Astrocyte of the hippocampus (primary cell): ENCODE results near the gene SLC9A9.

Experiments
- DNase-seq: peaks from one replicate; pipeline ENCODE4 v3.0.0; 2011; ENCODE audit warnings: low read depth, low spot score

The SLC9A9 gene

GRCh38 chr3:143600756-143601718 is 247.2 kb downstream of the SLC9A9 start:
- no peak for DNase-seq

DNA sequence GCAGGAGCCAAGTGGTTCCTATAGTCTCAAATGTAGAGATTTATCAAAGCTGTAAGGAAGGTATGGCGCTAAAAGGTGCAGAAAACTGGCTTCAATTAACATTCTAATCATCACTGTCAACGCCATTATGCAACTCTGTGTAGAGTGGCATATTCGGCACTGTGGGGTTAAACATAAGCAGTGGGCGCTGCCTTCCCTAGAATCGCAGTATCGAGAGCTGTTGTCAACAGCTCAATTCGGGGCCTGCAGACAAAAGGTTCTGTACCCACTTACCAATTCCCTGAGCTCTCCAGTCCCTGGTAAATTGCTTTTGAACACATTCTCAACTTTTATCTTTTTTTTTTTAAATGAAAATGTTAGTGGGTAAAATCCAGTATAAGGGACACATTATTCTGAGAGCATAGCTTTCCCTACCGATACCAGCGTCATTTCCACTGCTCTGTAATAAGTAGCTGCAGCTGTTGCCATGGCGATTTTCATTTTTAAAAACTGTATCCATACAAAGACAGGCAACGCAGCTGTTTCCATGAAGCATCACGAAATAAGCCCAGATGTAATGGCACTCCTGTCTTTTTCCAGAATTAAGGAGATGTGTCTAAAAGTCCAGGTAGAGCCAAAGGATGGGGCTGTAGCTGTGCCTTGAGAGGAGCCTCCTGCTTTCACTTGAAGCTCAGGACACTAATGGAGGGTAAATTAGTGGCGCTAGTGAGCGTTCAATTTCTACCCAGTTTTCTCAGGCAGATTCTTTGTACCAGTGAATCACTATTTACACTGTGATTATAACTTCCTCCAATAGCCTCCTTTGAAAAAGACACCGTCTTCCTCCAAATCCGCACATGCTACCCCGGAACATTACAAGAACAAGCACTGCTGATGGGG is 250.3 kb downstream of the SLC9A9 start:
- no peak for DNase-seq

GRCh38 chr3:143596957-143597642 is 251.2 kb downstream of the SLC9A9 start:
- no peak for DNase-seq

GRCh38 chr3:143595456-143596077 is 252.7 kb downstream of the SLC9A9 start:
- DNase-seq: no peak

GRCh38 chr3:143594206-143594605 is 254.1 kb downstream of the SLC9A9 start:
- no peak for DNase-seq

- no peak for DNase-seq
Measured at GRCh38 chr3:143590660-143591059, 257.6 kb downstream of the SLC9A9 start.

DNA sequence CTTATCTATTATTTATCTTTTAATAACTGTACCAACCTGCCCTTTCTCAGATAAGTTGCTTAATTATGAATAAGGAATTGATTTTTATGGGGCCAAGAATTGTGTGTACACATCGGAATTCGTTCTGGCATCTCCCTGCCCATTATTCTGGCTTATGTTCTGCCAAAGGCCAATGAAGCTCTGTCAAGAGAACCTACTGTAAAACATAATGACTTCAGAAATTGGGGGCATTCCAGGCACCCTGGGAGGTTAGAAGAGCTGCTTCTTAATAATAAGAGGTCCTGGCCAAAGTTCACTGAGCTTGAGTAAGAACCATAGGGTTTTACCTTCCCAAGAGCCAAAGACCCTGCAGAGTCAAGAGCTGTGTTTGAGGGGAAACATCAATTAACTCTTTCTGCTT is 261.7 kb downstream of the SLC9A9 start:
- peak; percentile 56 for DNase-seq

- no peak for DNase-seq
Measured at GRCh38 chr3:143585720-143586456, 262.4 kb downstream of the SLC9A9 start.

DNA sequence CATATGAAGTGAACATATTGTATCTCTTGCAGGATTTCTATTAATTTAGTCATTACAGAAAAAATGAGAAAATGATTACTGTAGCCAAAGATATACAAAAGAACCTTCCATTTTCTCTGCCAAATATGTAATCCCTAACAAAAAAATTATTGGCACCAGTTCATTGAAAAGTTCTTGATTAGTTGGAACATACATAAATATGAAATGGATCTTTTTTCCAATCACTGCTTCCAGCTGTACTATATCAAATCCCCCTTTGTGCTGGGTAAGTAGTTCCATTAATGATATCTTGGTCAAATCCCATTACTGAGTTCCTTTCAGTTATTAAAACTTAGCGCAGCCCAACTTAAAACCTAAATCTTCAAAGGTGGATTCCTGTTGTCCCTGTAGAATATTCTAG is 263.8 kb downstream of the SLC9A9 start:
- no peak for DNase-seq

DNA sequence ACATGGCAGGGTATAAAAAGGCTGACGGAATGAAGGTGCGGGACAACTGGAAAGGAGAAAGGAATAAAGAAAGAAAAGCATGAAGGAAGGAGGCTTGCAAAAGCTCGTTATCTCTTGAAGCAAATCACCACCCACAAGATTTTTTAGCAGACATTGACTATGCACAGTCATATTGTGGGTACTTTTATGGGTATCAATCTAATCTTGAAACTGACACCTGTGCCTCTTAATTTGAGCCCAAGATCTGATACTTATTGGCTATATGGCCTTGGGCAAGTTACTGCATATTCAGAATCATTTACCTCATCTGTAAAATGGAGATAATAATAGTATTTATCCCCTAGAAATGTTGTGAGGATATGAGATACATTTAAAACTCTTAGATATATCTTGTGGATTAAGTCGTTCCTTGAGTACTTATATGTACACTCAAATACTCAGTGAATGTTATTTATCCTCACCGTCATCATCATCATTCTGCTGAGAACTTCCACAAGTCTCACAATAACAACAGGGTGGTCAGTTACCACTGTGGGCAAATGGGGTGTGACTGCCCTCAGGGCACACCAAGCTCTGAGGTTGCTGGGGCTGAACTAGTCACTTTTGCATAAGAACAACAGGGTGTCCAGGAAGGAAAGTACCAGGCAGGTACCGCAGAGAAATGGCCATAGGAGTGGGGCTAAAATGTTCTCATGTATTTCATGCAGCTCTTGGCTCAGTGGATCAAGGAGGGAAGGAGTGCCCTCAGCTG is 266.1 kb downstream of the SLC9A9 start:
- DNase-seq: no peak

GRCh38 chr3:143578810-143579435 is 269.3 kb downstream of the SLC9A9 start:
- DNase-seq: no peak

- DNase-seq: no peak
Measured at GRCh38 chr3:143576568-143577270, 271.5 kb downstream of the SLC9A9 start.

GRCh38 chr3:143574933-143575332 is 273.3 kb downstream of the SLC9A9 start:
- DNase-seq: no peak

GRCh38 chr3:143573610-143574303 is 274.5 kb downstream of the SLC9A9 start:
- DNase-seq: no peak

DNA sequence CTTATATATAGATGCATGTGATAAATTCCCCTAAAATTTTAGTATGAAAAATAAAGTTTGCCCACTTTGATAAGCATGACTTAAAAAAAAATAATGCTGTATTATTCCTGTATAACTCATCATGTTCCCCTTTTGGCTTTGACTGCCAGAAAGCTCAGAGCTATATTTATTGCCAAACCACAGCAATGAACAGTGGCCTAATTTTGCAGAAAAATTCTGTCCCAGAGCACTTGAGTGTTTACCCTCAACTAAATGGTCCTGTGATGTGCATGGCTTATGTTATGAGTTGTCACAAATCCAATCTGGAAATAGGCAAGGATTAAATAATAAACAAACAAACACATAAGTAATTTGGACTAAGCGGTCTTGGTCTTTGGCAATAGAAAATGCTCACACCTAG is 276.7 kb downstream of the SLC9A9 start:
- DNase-seq: peak; percentile 73

GRCh38 chr3:143567823-143568222 is 280.4 kb downstream of the SLC9A9 start:
- peak; percentile 23 for DNase-seq

DNA sequence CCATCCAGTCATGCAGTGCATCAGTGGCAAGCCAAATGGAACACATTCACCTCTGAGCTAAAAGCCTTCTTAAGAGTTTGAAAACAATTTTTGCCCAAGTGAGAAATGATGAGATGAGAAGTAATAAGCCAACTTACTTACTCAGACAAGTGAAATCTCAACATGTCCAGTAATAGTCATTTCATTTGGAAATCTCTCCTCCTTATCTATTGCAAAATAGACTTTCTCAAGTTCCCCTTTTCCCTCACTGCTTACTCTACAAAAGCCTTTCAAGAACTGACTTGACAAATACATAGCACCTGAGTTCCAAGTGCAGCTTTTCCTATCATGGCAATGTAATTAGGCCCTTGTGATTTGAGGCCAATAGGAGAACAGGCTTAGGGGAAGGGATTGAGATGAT is 282.3 kb downstream of the SLC9A9 start:
- no peak for DNase-seq

- DNase-seq: no peak
Measured at GRCh38 chr3:143563786-143564185, 284.5 kb downstream of the SLC9A9 start.
